Raji (cell line): ENCODE measurements around the gene AHCY.

ENCODE experiments used
- POLR2A ChIP-seq: IDR thresholded peaks from 2 replicates; pipeline ENCODE4 v1.6.1; 2011; ENCODE audit warnings: low read depth, low read length, control low read depth; ENCODE audit not compliant: insufficient read depth

The AHCY gene

GRCh38 chr20:34301587-34302311, 1.4 kb downstream of the AHCY start:
- TF ChIP-seq POLR2A: no peak

GRCh38 chr20:34300809-34301586, 2.2 kb downstream of the AHCY start:
- no peak for TF ChIP-seq POLR2A

- no peak for TF ChIP-seq POLR2A
Observed at GRCh38 chr20:34300256-34300806, 2.8 kb downstream of the AHCY start.

GRCh38 chr20:34299556-34300255, 3.4 kb downstream of the AHCY start:
- no peak for TF ChIP-seq POLR2A

GRCh38 chr20:34296468-34296867, 6.7 kb downstream of the AHCY start:
- TF ChIP-seq POLR2A: no peak

- no peak for TF ChIP-seq POLR2A
Observed at GRCh38 chr20:34295284-34295683, 7.9 kb downstream of the AHCY start.

GRCh38 chr20:34294563-34294962, 8.6 kb downstream of the AHCY start:
- TF ChIP-seq POLR2A: no peak

GRCh38 chr20:34293589-34293988, 9.6 kb downstream of the AHCY start:
- no peak for TF ChIP-seq POLR2A

- TF ChIP-seq POLR2A: no peak
Observed at GRCh38 chr20:34293119-34293518, 10.0 kb downstream of the AHCY start.

- no peak for TF ChIP-seq POLR2A
Observed at GRCh38 chr20:34292496-34292895, 10.7 kb downstream of the AHCY start.

GRCh38 chr20:34290471-34290870, 12.7 kb downstream of the AHCY start:
- TF ChIP-seq POLR2A: no peak

GRCh38 chr20:34285450-34285849, 17.7 kb downstream of the AHCY start:
- no peak for TF ChIP-seq POLR2A

GRCh38 chr20:34283844-34284243, 19.3 kb downstream of the AHCY start:
- no peak for TF ChIP-seq POLR2A

- TF ChIP-seq POLR2A: no peak
Observed at GRCh38 chr20:34282041-34282440, 21.1 kb downstream of the AHCY start.

GRCh38 chr20:34281177-34281576, 22.0 kb downstream of the AHCY start:
- no peak for TF ChIP-seq POLR2A

- no peak for TF ChIP-seq POLR2A
Observed at GRCh38 chr20:34274694-34275093, 28.5 kb downstream of the AHCY start.

- TF ChIP-seq POLR2A: no peak
Observed at GRCh38 chr20:34271956-34272355, 31.2 kb downstream of the AHCY start.
